Neutrophil (primary cell): Measurements from ENCODE around the gene GART.

Experiments
- H3K27ac ChIP-seq: fragments of 200-600 bp; sonication (generic); 2 replicates; pipeline ENCODE4 v1.5.1; 2016; ENCODE audit warnings: mild to moderate bottlenecking, moderate library complexity
- H3K27me3 ChIP-seq: fragments of 200-600 bp; sonication (generic); 2 replicates; pipeline ENCODE4 v1.6.0; 2016; ENCODE audit warnings: mild to moderate bottlenecking
- H3K36me3 ChIP-seq: fragments of 200-600 bp; sonication (generic); 2 replicates; pipeline ENCODE4 v1.5.1; 2017
- H3K4me1 ChIP-seq, 2 experiments: fragments of 200-600 bp in 1 of 2; sonication (generic) in 1 of 2; 1 replicate in 1 of 2; 2 replicates in 1 of 2; pipeline versions ENCODE4 v1.5.1 to v1.6.1; 2013 to 2016; ENCODE audit warnings: low read depth in 1 of 2, low read length in 1 of 2, mild to moderate bottlenecking in 1 of 2, moderate library complexity in 1 of 2; ENCODE audit not compliant: control insufficient read depth in 1 of 2, insufficient read depth in 1 of 2
- H3K4me3 ChIP-seq, 2 experiments: fragments of 200-600 bp in 1 of 2; sonication (generic) in 1 of 2; 1 replicate in 1 of 2; 2 replicates in 1 of 2; pipeline ENCODE4 v1.5.1; 2013 to 2016; ENCODE audit warnings: low read depth in 1 of 2, low read length in 1 of 2, mild to moderate bottlenecking in 1 of 2, moderate library complexity in 1 of 2
- H3K9me3 ChIP-seq: fragments of 200-600 bp; sonication (generic); 2 replicates; pipeline ENCODE4 v1.5.1; 2016
- CTCF ChIP-seq: fragments of 200-600 bp; sonication (generic); IDR thresholded peaks from 2 replicates; pipeline ENCODE4 v1.5.1; 2016; ENCODE audit warnings: antibody characterized with exemption

GART gene

DNA sequence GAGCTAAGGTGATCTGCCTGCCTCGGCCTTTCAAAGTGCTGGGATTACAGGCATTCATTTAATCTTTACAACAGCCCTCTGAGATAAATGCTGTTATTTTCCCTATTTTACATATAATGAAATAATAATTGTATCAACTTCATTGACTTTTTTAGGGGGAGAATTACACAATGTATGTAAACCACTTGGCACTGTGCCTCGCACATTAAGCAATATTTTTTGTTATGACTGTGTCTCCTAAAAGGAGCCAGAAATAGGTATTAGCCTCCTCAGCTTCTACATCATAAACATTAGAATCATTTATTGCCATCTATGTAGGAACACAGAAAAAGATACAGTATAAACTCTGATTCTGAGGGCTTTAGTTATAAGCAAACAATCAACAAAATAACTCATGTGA lies 49.3 kb downstream of the GART start:
- H3K27me3 ChIP-seq, result no peaks in the 10 kb centered on the region
- peaks cover 16 to 23% of the 10 kb centered on the region in 2 experiments for H3K4me1 ChIP-seq
- TF ChIP-seq CTCF, result no peak
- H3K9me3 ChIP-seq, result no peaks in the 10 kb centered on the region
- H3K27ac ChIP-seq, result no peak overlapping the region
- no peak overlapping the region for H3K4me3 ChIP-seq
- no peaks in the 10 kb centered on the region for H3K36me3 ChIP-seq

GRCh38 chr21:33491373-33492102 lies 50.4 kb downstream of the GART start, which contains the start of gene DNAJC28:
TSS of gene DNAJC28 (minus strand) at chr21:33491716. CDS start at chr21:33489393, 2,323 bp downstream.
- no peaks in the 10 kb centered on the region for H3K9me3 ChIP-seq
- H3K27me3 ChIP-seq, result no peaks in the 10 kb centered on the region
- peak within 1 kb of the TSS; percentile 71 to 91 for H3K4me3 ChIP-seq
- peaks cover 16 to 23% of the 10 kb centered on the region in 2 experiments for H3K4me1 ChIP-seq
- H3K27ac ChIP-seq, result peak within 1 kb of the TSS; percentile 25
- no peak for TF ChIP-seq CTCF
- H3K36me3 ChIP-seq, result no peaks in the 10 kb centered on the region

DNA sequence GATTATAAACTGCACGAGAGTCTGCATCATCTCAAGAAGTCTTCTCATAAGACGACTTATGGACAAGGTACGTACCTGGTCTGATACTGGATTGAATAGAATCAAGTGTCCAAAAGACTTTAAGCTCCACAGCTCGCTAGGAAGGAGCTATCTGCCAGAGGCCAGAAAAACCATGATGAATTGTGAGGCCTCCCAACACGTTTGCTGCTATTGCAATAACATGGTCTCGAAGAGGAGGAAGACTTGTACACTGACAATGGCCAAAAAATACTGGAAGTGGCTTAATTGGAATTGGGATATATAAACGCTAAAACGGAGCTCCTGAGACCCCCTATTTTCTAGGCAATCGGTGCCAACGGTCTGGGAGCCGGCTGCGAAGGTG lies 50.9 kb downstream of the GART start:
- Histone ChIP-seq H3K27ac (peak overlapping the region; percentile 25), H3K4me1 (peaks cover 16 to 23% of the 10 kb centered on the region in 2 experiments), H3K4me3 (peak overlapping the region; percentile 71 to 91), H3K9me3 (no peaks in the 10 kb centered on the region), H3K36me3 (no peaks in the 10 kb centered on the region), H3K27me3 (no peaks in the 10 kb centered on the region)
- TF ChIP-seq CTCF, result no peak

DNA sequence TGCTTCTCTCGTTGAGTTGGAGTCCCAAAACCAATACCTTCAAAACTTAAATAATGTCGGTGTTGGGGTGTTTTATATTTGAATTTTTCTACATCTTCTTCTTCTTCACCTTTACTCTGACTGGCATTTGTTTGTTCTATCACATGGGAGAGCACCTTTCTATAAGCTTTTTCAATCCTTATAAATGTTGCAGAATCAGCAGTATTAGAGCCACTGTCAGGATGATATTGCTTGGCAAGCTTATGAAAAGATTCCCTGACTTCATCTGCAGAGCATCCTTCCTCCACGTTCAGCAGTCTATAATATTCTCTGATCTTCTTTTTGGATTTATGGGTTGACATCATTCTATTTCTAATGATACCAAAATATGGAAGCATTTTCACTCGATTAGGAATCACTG lies 53.0 kb downstream of the GART start:
- no peak overlapping the region for H3K4me3 ChIP-seq
- H3K36me3 ChIP-seq, result no peaks in the 10 kb centered on the region
- H3K27me3 ChIP-seq, result no peaks in the 10 kb centered on the region
- TF ChIP-seq CTCF, result no peak
- H3K9me3 ChIP-seq, result no peaks in the 10 kb centered on the region
- no peak overlapping the region for H3K27ac ChIP-seq
- H3K4me1 ChIP-seq, result peaks cover 27 to 34% of the 10 kb centered on the region in 2 experiments

- H3K27me3 ChIP-seq, result no peaks in the 10 kb centered on the region
- no peak overlapping the region for H3K27ac ChIP-seq
- no peak for TF ChIP-seq CTCF
- no peaks in the 10 kb centered on the region for H3K36me3 ChIP-seq
- no peaks in the 10 kb centered on the region for H3K9me3 ChIP-seq
- H3K4me3 ChIP-seq, result no peak overlapping the region
- H3K4me1 ChIP-seq, result peaks cover 36 to 40% of the 10 kb centered on the region in 2 experiments
Measured at GRCh38 chr21:33487996-33488395, 53.9 kb downstream of the GART start.
